SH-SY5Y (cell line): Measurements from ENCODE around the gene SV2C.

Source experiments
- GATA2 ChIP-seq: IDR thresholded peaks from 2 replicates; pipeline ENCODE4 v1.6.1; 2011; ENCODE audit warnings: mild to moderate bottlenecking, low read depth, low read length
- GATA3 ChIP-seq: IDR thresholded peaks from 2 replicates; pipeline ENCODE4 v1.6.1; 2011; ENCODE audit warnings: low read depth, mild to moderate bottlenecking, low read length, moderate library complexity

DNA sequence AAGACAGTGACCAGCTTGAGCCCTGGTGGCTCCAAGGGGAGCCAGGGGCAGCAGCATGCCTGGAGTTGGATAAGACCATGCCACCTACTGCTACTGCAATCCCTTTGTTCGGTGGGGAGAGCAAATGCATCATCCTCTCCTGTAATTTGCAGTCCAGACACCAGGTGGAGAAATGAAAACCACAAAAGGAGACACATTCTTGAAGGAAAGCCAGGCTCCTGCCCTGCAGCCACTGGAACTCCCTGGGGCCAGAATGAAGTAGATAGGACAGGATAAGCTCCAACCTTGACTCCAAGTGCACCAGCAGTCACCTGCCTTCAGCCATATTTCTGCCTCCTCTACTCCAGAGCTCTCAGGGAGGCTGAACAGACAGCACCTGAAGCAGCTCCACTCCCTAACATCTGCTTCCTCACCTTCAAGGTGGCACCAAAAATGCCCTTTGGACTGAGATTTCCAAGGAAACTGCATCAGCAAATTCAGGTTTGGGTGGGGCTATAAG is 254.8 kb downstream of the SV2C start:
- TF ChIP-seq GATA2 (no peak), GATA3 (no peak)
